ENCODE measurements around the gene SPEM1.
A peak's percentile ranks its signal among the peaks of the same experiment; 100 is the strongest.

Gene SPEM1

DNA sequence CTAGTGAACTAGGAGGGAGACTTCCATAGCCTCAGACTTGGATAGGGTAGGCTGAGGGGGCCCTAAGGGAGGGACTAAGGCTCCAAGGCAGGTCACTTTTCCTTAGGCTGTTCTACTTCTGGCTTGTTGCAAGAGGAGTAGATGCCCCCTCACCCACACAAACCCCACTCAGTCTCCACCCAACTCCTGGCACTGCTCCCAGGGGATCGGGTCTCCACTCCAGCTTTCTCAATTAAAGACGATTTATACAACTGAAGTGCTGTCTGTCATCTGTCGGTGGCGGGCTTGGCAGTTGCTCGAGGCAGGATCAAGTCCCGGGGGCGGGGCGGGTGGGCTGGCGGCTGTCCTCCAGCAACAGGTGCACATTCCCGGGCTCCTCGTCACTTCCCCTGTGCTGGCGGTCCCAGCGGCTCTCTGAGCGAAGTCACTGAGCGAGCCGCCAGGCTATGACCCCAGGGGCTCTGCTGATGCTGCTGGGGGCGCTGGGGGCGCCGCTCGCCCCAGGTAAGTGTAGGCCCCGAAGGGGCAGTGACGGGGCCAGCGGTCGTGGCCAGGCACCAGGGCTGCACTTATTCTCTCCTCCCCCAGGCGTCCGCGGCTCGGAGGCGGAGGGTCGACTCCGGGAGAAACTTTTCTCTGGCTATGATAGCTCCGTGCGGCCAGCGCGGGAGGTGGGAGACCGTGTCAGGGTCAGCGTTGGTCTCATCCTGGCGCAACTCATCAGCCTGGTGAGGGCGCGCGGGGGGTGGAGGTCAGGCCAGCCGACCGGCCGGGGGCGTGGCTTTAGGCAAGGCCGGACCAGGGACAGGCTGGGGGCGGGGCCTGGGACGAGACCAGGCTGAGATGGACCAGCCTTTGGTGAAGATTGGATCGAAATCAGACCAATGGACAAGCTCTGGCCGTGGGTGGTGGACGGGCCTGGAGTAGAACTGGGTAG, 24.8 kb downstream of the SPEM1 start, which contains the start of gene CHRNB1:
CHRNB1 (plus strand) TSS at position 380 of the 937 bp plus-strand sequence; CDS start at position 447, 67 bp downstream.
- TF ChIP-seq, protein P1, sequence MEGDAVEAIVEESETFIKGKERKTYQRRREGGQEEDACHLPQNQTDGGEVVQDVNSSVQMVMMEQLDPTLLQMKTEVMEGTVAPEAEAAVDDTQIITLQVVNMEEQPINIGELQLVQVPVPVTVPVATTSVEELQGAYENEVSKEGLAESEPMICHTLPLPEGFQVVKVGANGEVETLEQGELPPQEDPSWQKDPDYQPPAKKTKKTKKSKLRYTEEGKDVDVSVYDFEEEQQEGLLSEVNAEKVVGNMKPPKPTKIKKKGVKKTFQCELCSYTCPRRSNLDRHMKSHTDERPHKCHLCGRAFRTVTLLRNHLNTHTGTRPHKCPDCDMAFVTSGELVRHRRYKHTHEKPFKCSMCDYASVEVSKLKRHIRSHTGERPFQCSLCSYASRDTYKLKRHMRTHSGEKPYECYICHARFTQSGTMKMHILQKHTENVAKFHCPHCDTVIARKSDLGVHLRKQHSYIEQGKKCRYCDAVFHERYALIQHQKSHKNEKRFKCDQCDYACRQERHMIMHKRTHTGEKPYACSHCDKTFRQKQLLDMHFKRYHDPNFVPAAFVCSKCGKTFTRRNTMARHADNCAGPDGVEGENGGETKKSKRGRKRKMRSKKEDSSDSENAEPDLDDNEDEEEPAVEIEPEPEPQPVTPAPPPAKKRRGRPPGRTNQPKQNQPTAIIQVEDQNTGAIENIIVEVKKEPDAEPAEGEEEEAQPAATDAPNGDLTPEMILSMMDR (IDR thresholded peaks at IDR 0.05; ENCODE audit: control insufficient read depth, insufficient read depth, low read depth, low read length, missing control alignments): no peak
- DNase-seq (ENCODE audit: low read depth): no peak

GRCh38 chr17:7445619-7445968, 25.5 kb downstream of the SPEM1 start:
- no peak for DNase-seq (ENCODE audit: low read depth)
- TF ChIP-seq, protein P1 (IDR thresholded peaks at IDR 0.05; ENCODE audit: control insufficient read depth, insufficient read depth, low read depth, low read length, missing control alignments): no peak
- H3K4me3 ChIP-seq (ENCODE audit: control insufficient read depth, low read depth, low read length): peak overlapping the region; percentile 45

More for the DNA sequence above, 24.8 kb downstream of the SPEM1 start, which contains the start of gene CHRNB1:
- H3K4me3 ChIP-seq (ENCODE audit: control insufficient read depth, low read depth, low read length): peak within 1 kb of the TSS; percentile 45

GRCh38 chr17:7448461-7448860, 28.3 kb downstream of the SPEM1 start:
- DNase-seq (ENCODE audit: low read depth): no peak
- TF ChIP-seq, protein P1 (IDR thresholded peaks at IDR 0.05; ENCODE audit: control insufficient read depth, insufficient read depth, low read depth, low read length, missing control alignments): no peak
- H3K4me3 ChIP-seq (ENCODE audit: control insufficient read depth, low read depth, low read length): no peak overlapping the region

DNA sequence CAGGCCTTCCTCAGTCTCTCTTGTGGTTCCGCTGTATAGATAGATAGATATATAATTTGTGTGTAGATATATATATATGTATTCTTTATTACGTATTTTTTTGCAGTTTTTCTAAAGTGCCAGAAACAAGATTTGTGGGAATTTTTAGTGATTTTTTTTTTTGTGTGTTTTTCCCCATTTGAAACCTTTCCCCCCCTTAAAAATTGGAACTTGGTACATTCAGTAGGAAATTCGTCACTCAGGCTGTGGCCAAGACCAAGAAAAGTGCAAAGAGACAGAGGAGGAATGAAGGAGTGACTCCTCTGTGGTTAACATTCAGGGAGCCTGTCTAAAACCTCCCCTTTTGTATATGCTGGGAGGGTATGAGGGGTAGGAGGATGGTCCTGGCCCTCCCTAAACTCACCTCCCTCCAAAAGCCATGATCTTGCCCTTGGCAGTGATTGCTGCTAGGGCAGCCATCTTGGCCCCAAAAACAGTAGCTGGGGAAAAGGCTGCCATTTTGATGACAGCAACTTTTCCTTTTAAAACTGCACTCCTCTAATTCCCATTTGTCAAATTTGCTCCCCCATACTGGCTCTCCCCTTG, 39.9 kb downstream of the SPEM1 start:
- TF ChIP-seq, protein P1 (IDR thresholded peaks at IDR 0.05; ENCODE audit: control insufficient read depth, insufficient read depth, low read depth, low read length, missing control alignments): no peak
- no peak for DNase-seq (ENCODE audit: low read depth)
- no peak overlapping the region for H3K4me3 ChIP-seq (ENCODE audit: control insufficient read depth, low read depth, low read length)

- no peak for DNase-seq (ENCODE audit: low read depth)
- TF ChIP-seq, protein P1 (IDR thresholded peaks at IDR 0.05; ENCODE audit: control insufficient read depth, insufficient read depth, low read depth, low read length, missing control alignments): no peak
- no peak overlapping the region for H3K4me3 ChIP-seq (ENCODE audit: control insufficient read depth, low read depth, low read length)
Observed at GRCh38 chr17:7460850-7461660, 40.9 kb downstream of the SPEM1 start.

Data from AG09309 (cell line).